Adipose tissue (tissue), 3 donors: Measurements from ENCODE around the gene SNX8. TPM values are rescaled to one million over a fixed set of nuclear protein-coding genes. Genes with fewer than 3 reads are reported as not detected.
"Not testable (repeated sequence)": the region's sequence is repeated elsewhere in the genome, so short reads cannot be mapped to it uniquely, and the experiment has no call there.

Source experiments
- H3K27ac ChIP-seq: one replicate; pipeline ENCODE4 v1.5.1; 2013; ENCODE audit warnings: low read depth, low read length
- WGBS, 3 donors: extraction: QIAGEN DNeasy Blood & Tissue Kit; methylation state at CpG; one replicate each; pipeline ENCODE4 v1.1.7; 2013; 5-methylcytosine and 5-hydroxymethylcytosine counted together
- polyA plus RNA-seq, 3 donors: library from polyadenylated mRNA; stranded (reverse); fragments of 200-250 nt; gene quantifications; one replicate each; pipeline ENCODE4 v1.2.3, GENCODE V29; 2013
- donor health status: healthy with polysubstance abuse.
- donor health status: Bipolar disorder and iron deficiency.
- donor health status: healthy.

SNX8 gene, protein sequence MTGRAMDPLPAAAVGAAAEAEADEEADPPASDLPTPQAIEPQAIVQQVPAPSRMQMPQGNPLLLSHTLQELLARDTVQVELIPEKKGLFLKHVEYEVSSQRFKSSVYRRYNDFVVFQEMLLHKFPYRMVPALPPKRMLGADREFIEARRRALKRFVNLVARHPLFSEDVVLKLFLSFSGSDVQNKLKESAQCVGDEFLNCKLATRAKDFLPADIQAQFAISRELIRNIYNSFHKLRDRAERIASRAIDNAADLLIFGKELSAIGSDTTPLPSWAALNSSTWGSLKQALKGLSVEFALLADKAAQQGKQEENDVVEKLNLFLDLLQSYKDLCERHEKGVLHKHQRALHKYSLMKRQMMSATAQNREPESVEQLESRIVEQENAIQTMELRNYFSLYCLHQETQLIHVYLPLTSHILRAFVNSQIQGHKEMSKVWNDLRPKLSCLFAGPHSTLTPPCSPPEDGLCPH
- 10 to 100 TPM; 11.8 to 44.0 (median 26.2) TPM for polyA plus RNA-seq

DNA sequence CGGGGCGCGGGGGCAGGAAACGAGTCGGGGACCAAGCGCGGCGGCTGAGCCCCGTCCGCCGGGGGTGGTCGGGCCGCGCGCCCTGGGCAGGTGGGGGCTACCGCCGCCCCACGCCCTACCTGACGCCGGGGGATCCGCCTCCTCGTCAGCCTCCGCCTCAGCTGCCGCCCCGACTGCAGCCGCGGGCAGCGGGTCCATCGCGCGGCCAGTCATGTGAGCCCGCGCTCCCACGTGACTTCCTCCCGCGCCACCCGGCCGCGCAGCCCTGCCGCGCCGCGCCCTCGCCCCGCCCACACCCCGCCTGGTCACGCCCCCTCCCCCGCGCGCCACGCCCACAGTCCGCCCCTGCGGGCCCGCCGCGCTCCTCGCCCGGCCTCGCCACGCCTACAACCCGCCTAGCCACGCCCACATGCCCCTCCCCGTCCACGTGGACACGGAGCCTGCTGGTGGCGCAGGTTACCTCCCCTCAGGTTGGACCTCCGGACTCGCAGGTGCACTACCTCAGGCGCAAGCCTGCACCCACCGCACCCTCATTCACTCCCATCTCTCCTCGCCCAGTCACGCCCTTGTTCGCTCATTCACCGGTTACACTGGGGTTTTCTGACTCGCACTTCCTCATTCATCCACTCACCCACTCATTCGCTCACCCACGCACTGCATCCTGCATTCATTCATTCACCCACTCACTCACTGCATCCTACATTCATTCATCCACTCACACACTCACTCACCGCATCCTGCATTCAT lies at the start of gene SNX8:
Gene SNX8, minus strand, starts transcription at position 233 of the 747 bp plus-strand sequence. Its CDS starts 20 bp downstream, at position 213.
- H3K27ac ChIP-seq: no peak within 1 kb of the TSS
- 1 to 2% (median 2%) methylated on average over 45 to 75 of the region's 78 CpGs for WGBS, 3 donors

DNA sequence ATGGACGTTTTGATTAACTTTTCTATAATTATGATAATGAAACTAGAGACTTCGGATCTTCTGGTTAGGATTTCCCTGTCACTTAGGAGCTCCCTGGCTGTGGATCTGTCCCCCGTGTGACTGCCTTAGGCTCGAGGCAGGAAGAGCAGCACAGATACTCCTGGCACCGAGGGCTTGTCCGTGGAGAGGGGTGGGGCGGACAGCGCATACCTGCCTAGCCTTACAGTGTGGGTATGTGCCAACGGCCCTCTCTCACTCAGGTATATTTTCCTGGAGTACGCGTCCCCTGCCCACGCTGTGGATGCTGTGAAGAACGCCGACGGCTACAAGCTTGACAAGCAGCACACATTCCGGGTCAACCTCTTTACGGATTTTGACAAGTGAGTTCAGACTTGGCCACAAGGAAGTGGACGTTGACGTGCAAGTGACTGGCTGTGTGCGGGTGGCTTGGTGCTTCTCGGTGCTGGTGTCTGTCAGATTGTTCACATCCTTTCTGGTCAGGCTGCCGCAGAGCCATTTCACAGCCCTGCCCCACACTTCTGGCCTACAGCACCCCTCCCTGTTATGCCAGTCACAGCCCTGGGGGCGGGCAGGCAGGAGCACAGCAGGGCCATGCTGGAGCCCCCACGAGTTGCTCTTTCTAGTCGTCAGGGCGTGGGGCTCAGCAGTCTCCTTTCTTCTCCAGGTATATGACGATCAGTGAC lies 48.3 kb upstream of the SNX8 start:
- WGBS, 3 donors: 89 to 94% (median 92%) methylated on average over 27 of the region's 27 CpGs
- no peak overlapping the region for H3K27ac ChIP-seq

DNA sequence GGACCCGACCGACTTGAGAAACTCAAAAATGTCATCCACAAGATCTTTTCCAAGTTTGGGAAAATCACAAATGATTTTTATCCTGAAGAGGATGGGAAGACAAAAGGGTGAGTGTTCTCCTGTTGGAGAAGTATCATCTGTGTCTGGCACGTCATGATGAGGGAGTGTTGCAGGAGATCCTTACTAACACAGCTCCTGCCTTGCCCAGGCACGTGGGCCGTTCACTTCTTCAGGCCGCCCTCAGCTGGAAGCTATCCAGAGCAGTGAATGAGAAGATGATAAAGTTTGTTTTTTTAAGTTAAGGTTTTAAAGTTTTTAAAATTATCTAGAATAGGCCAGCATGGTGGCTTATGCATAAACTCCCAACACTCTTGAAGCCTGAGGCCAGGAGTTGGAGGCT lies 46.6 kb upstream of the SNX8 start:
- H3K27ac ChIP-seq: no peak overlapping the region
- 46 to 75% (median 73%) methylated on average over 6 of the region's 6 CpGs for WGBS, 3 donors

DNA sequence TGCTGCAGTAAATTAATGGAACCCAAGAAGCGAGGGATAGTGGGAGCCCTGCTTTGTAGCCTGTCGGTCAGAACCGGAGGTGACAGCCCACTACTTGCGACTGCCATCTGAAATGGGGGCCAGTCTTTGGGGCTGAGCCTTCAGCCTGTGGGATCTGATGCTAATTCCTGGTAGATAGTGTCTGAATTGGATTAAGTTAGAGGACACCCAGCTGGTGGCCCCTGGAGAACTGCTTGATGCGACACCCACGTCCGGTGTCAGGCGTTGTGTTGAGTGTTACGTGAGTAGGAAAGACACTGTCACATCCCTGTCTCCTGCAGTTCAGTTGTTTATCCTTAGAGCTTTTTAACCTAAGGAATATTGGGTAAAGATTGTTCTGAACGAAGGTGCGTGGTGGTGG lies 45.4 kb upstream of the SNX8 start:
- H3K27ac ChIP-seq: no peak overlapping the region
- WGBS, 3 donors: 82 to 84% (median 84%) methylated on average over 11 of the region's 11 CpGs

DNA sequence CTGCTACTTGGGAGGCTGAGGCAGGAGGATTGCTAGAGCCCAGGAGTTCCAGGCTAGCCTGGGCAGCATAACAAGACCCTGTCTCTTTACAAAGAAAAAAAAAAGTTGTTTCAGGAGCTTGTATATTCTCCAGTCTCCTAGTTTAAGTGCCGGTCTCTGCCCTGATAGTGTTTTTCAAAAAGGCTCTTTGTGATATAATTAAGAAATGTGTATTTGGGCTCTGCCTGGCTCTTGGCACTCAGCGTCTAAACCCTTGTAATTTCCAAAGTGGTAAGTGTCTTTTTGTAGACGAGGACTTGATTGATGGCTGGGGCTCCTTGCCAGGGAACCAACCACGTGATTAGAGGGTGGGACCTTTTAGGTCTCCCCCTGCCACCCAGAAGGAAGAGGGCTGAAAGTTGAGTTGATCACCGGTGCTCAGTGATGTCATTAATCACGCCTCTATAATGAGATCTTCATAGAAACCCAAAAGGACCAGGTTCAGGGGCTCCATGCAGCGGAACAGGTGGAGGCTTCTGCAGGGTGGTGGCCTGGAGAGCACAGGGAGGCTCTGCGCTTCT lies 44.8 kb upstream of the SNX8 start:
- 58 to 62% (median 59%) methylated on average over 8 of the region's 8 CpGs for WGBS, 3 donors
- no peak overlapping the region for H3K27ac ChIP-seq

DNA sequence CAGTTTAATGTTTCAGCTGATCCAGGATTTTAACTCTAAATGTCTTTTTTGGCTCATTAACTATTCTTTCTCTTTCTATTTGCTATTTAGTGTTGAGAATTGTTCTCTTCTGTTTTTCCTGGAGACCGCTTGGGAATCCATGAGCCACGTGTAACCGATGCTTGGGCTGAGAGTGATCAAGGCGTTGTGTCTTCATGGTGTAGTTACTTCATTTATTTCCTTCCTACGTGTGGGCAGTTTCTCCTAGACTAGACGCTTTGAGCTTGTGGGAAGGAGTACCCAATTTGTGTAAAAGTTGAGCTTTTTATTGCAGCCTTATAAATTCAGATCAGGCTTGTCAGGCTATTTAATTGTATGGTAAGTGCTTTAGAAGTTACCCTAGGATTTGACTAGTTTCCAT lies 43.3 kb upstream of the SNX8 start:
- H3K27ac ChIP-seq: no peak overlapping the region
- 41 to 67% (median 43%) methylated on average over 6 of the region's 6 CpGs for WGBS, 3 donors

DNA sequence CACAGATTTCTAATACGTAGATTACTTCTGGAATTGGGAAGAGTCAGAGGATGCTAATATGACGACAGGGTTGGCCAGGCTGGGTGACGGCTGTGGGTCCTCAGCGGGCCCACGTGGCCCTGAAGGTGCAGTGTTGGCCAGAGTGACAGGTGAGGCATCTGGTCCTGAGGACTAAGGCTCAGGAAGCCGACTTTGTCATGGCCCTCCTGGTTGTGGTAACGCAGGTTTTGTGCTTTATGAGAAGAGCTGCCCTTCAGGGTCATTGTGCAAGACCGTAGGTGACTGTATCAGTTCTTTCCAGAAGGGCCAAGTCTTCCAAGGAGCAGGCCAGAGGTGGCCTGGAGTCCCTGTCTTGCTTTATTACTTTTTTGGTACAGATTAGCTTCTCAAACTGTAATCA lies 42.9 kb upstream of the SNX8 start:
- 49 to 75% (median 71%) methylated on average over 8 of the region's 8 CpGs for WGBS, 3 donors

DNA sequence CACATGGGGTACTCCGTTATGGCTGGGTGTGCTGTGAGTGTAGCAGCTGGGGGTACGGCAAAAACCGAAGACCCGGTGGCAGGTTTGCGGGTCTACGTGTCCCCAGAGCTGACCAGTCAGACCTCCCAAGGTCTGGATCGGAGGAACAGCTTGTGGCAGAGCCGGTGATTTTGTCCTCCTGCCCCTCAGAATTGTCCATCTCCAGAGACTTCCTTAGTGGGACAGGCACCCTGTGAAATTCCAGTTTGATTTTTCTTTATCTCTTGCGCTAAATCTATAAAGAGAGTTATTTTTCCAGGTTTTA lies 41.4 kb upstream of the SNX8 start:
- 0 to 6% (median 5%) methylated on average over 9 of the region's 9 CpGs for WGBS, 3 donors
- H3K27ac ChIP-seq: no peak overlapping the region

More for the DNA sequence above, 42.9 kb upstream of the SNX8 start:
- no peak overlapping the region for H3K27ac ChIP-seq

DNA sequence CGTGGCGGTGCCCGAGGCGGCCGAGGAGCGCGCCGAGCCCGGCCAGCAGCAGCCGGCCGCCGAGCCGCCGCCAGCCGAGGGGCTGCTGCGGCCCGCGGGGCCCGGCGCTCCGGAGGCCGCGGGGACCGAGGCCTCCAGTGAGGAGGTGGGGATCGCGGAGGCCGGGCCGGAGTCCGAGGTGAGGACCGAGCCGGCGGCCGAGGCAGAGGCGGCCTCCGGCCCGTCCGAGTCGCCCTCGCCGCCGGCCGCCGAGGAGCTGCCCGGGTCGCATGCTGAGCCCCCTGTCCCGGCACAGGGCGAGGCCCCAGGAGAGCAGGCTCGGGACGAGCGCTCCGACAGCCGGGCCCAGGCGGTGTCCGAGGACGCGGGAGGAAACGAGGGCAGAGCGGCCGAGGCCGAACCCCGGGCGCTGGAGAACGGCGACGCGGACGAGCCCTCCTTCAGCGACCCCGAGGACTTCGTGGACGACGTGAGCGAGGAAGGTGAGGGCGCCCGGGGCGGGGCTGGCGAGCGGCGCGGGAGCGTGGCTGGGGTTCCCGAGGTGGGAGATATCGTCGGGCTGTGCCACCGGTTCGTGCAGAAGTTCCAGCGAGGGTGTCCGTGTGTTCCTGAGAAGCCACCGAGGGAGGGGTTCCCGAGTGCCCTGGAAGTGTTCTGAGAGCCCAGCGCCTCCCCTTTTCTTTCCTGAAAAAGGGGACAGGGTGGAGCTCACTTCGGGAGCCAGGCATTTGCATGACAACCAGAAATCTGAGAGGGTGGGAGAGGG lies 40.9 kb upstream of the SNX8 start:
- 0% methylated on average over 61 to 92 of the region's 92 CpGs for WGBS, 3 donors
- peak overlapping the region; percentile 96 for H3K27ac ChIP-seq

DNA sequence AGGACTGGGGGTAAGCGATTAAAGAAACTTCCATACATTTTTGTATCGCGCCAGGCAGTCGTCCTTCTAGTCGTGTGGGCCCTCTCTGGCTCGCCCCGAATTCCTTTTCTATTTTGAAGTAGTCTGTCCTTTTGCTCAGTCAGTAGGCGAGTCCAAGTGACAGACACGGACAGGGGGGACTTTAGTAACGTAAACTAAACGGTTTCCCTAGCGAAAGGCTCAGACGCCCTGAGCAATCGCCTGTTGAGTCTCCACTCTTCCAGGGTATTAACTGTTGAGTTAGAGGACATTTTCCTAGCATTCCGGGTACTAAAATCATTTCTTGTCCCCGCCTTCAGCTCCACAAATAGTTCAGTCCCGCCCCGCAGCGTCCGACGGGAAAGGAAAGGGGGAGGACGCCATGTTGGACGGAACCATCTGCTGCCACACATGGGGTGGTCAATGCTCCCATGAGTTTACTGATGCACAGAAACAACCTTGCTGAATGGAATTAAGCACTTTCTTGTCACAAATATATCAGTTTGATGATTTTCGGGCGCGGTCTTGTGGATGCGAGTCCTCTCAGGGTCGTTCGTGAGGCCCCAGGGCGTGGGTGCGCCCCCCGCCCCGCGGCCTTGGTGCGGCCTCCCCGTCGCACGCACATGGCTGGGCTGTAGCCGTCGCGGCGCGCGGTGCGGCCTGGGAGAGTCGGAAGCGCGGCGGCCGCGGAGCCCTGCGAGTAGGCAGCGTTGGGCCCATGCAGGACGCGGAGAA lies 40.1 kb upstream of the SNX8 start, which contains the start of gene EIF3B:
Gene EIF3B, plus strand, starts transcription at position 642 of the 753 bp plus-strand sequence. Its CDS starts 95 bp downstream, at position 737.
- WGBS, 3 donors: 0% methylated on average over 55 of the region's 55 CpGs
- peak within 1 kb of the TSS; percentile 96 for H3K27ac ChIP-seq

DNA sequence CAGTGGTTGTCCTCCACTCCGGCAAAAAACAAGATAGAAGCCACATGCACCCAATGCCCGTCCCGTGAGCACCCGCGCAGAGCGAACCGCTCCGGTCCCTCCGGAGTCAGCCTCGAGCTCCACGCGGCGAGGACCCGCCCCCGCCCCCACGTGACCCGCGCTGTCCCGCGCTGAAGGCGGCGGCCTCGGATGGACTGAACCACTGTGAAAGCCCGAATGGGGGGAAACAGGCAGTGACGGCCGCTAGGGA lies 39.6 kb upstream of the SNX8 start:
- peak overlapping the region; percentile 96 for H3K27ac ChIP-seq
- WGBS, 3 donors: 0 to 1% (median 1%) methylated on average over 26 of the region's 26 CpGs

DNA sequence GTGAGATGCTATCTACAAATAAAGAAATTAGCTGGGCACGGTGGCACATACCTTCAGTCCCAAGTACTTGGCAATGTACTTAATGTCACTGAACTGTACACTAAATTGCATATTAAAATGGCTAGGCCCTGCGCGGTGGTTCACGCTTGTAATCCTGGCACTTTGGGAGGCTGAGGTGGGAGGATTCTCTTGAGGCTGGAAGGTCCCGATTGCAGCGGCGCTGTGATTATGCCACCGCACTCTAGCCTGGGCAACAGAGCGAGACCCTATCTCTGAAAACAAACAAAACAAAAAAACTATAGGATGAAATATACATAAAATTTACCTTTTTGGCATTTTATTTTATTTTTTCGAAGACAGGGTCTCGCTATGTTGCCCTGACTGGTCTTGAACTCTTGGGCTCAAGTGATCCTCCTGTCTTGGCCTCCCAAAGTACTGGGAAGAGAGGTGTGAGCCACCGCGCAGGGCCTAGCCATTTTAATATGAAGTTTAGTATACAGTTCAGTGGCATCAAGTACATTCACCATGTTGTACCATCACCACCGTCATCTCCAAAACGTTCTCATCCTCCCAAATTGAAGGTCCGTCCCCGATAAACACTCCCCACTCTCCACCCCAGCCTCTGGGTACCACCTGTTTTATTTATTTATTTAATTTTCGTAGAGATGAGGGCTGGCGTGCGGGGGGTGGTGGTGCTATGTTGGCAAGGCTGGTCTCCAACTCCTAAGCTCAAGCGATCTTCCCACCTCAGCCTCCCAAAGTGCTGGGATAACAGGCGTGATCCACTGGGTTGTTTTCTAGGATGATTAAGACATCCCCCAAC lies 39.1 kb upstream of the SNX8 start:
- WGBS, 3 donors: 54 to 63% (median 55%) methylated on average over 22 of the region's 22 CpGs

DNA sequence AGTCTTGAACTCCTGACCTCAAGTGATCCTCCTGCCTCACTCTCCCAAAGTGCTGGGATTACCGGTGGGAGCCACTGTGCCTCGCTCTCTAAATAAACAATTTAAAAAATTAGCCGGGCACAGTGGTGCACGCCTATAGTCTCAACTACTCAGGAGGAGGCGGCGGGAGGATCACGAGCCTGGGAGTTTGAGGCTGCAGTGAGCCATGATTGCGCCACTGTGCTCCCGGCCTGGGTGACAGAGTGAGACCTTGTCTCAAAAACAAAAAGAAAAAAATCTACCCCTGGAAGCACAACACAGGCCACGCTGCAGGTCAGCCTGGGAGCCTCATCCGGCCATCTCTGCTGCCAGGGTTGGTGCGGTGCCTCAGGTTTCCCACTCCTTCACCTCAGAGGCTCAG lies 36.6 kb upstream of the SNX8 start:
- no peak overlapping the region for H3K27ac ChIP-seq
- WGBS, 3 donors: 84 to 94% (median 88%) methylated on average over 12 of the region's 12 CpGs

More for the DNA sequence above, 39.1 kb upstream of the SNX8 start:
- no peak overlapping the region for H3K27ac ChIP-seq

DNA sequence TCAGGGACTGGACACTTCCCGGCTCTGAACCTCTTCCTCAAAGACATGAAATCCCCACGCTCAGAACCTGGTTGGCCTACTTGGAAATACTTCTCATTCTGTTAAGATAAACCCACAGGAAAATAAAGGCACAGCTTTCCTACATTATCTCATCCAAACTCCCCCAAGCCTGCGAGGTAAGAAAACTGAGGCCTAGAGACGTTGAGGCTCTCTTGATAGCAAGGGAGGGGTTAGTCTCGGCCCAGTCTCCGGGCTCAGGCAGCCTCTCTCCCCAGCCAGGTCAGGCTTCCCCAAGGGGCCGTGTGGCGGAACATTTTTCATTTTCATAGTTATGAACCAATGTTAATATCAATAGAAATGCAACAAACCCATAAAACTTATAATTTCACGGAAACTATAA lies 35.8 kb upstream of the SNX8 start:
- no peak overlapping the region for H3K27ac ChIP-seq
- 81 to 86% (median 83%) methylated on average over 9 of the region's 9 CpGs for WGBS, 3 donors

DNA sequence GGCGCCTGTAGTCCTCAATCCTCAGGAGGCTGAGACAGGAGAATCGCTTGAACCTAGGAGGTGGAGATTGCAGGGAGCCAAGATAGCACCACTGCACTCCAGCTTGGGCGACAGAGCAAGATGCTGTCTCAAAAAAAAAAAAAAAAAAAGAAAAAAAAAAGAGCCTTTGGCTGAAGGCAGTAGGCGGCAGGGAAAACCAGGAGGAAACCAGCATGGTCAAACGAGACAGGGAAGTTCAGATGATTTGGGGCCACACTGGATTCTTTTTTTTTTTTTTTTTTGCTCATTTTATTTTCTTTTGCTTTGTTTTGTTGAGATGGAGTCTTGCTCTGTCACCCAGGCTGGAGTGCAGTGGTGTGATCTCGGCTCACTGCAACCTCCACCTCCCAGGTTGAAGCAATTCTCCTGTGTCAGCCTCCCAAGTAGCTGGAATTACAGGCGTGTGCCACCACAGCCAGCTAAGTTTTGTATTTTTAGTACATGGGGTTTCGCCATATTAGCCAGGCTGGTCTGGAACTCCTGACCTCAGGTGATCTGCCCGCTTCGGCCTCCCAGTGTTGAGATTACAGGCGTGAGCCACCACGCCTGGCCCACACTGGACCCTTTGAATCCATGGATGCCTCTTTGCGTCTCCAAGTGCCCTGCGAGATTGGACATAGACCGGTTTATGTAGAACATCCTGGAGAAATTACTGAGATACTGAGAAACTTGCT lies 33.3 kb upstream of the SNX8 start:
- WGBS, 3 donors: 76 to 88% (median 83%) methylated on average over 15 of the region's 15 CpGs
- not testable (repeated sequence) for H3K27ac ChIP-seq

DNA sequence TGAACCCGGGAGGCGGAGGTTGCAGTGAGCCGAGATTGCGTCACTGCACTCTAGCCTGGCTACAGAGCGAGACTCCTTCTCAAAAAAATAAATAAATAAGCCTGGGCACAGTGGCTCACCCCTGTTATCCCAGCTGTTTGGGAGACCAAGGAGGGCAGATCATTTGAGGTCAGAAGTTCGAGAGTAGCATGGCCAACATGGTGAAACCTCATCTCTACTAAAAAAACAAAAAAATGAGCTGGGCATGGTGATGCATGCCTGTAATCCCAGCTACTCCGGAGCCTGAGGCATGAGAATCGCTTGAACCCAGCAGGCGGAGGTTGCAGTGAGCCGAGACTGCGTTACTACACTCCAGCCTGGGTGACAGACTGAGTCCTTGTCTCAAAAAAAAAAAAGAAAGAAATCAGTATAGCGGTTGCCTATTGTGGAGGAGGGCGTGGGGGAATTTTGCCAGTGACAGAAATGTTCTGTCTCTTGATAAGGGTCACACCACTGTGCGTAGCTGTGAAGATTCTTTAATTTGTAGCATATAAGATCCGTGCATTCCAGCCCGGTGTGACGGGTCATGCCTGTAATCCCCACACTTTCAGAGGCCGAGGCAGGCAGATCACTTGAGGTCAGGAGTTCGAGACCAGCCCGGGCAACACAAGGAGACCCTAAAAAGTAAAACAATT lies 22.5 kb upstream of the SNX8 start:
- no peak overlapping the region for H3K27ac ChIP-seq
- 94 to 95% (median 95%) methylated on average over 20 of the region's 20 CpGs for WGBS, 3 donors
